HepG2 (cell line): ENCODE measurements around the gene OR52I2. TPM values are rescaled to one million over a fixed set of nuclear protein-coding genes. Genes with fewer than 3 reads are reported as not detected.

Experiments used
- ATAC-seq: fragments of 200-7000 bp; cut with Tn5 transposase; 3 replicates; pipeline ENCODE4 v1.9.1; 2020; ENCODE audit warnings: mild to moderate bottlenecking, moderate library complexity
- BruUV-seq: library from RNA; stranded (reverse); fragments of 400-500 nt; replicated peaks from 2 replicates; lab custom pipeline; 2021; lab: Mats Ljungman, UMichigan
- CTCF ChIA-PET: fragments of 300-600 bp; formaldehyde crosslinking; extraction: SDS; loops from one replicate; lab custom pipeline; 2021; ENCODE audit warnings: low total read pairs, inconsistent platforms, low intra/inter-chr PET ratio; lab: Yijun Ruan, JAX
- POLR2A ChIA-PET: fragments of 350-600 bp; sonication (Branson Sonifier 250); formaldehyde crosslinking; loops from one replicate; lab custom pipeline; 2020; ENCODE audit warnings: antibody characterized with exemption, inconsistent platforms; lab: Yijun Ruan, JAX
- DNase-seq: peaks from one replicate; pipeline ENCODE4 v3.0.0-alpha.2; 2015; ENCODE audit warnings: low spot score
- FAIRE-seq: peaks from 3 replicates; lab custom pipeline; 2011; peaks lifted over from hg19 to GRCh38; lab: Jason Lieb, UNC
- H2AFZ ChIP-seq: one replicate; pipeline ENCODE4 v1.6.1; 2011; ENCODE audit warnings: low read length, inconsistent platforms
- H3K27ac ChIP-seq: fragments of 300-600 bp; 3 replicates; pipeline ENCODE4 v1.8.0; 2011; ENCODE audit warnings: mixed run types, mild to moderate bottlenecking, mixed read lengths, low read length, inconsistent platforms; ENCODE audit not compliant: insufficient read depth; ENCODE audit errors: extremely low read length
- H3K27me3 ChIP-seq, 2 experiments: fragments of 200-600 bp in 1 of 2; 2 replicates in 1 of 2; 3 replicates in 1 of 2; pipeline versions ENCODE4 v1.6.0 to v1.8.0; 2011; ENCODE audit warnings: low read length in 2 of 2, mild to moderate bottlenecking in 2 of 2, moderate library complexity in 2 of 2, inconsistent platforms in 1 of 2; ENCODE audit not compliant: insufficient read depth in 2 of 2, control insufficient read depth in 1 of 2
- H3K36me3 ChIP-seq, 2 experiments: fragments of 200-600 bp in 1 of 2; replicated peaks in 1 of 2; 2 replicates in 1 of 2; 3 replicates in 1 of 2; pipeline versions ENCODE4 v1.5.1 to v1.8.0; 2011; ENCODE audit warnings: low read length in 2 of 2, inconsistent platforms in 1 of 2; ENCODE audit not compliant: insufficient read depth in 2 of 2, control insufficient read depth in 1 of 2
- H3K4me1 ChIP-seq: 2 replicates; pipeline ENCODE4 v1.5.1; 2012; ENCODE audit warnings: low read length, inconsistent platforms; ENCODE audit not compliant: insufficient read depth
- H3K4me2 ChIP-seq: 2 replicates; pipeline ENCODE4 v1.6.0; 2011; ENCODE audit warnings: low read depth, low read length, inconsistent platforms
- H3K4me3 ChIP-seq, 3 experiments: fragments of 200-600 bp in 1 of 3; sonication (generic), shearing (Covaris generic) in 1 of 3; replicated peaks in 1 of 3; 2 replicates each; pipeline ENCODE4 v1.5.1; 2011 to 2016; ENCODE audit warnings: low read length in 3 of 3, inconsistent platforms in 2 of 3, low read depth in 2 of 3, mild to moderate bottlenecking in 2 of 3, control low read depth in 1 of 3, mixed read lengths in 1 of 3; ENCODE audit not compliant: insufficient read depth in 1 of 3
- H3K79me2 ChIP-seq: one replicate; pipeline ENCODE4 v1.6.1; 2011; ENCODE audit warnings: low read length, inconsistent platforms; ENCODE audit not compliant: insufficient read depth
- H3K9ac ChIP-seq: 2 replicates; pipeline ENCODE4 v1.6.0; 2011; ENCODE audit warnings: mild to moderate bottlenecking, low read depth, low read length, inconsistent platforms; ENCODE audit not compliant: insufficient read depth
- H3K9me3 ChIP-seq: 2 replicates; pipeline ENCODE4 v1.5.1; 2012; ENCODE audit warnings: mild to moderate bottlenecking, low read length
- H4K20me1 ChIP-seq: 2 replicates; pipeline ENCODE4 v1.6.0; 2011; ENCODE audit warnings: inconsistent platforms, mild to moderate bottlenecking, low read length, moderate library complexity; ENCODE audit not compliant: insufficient read depth
- AKAP8 ChIP-seq: sonication (generic); formaldehyde crosslinking; IDR thresholded peaks from 2 replicates; pipeline ENCODE4 v1.5.1; 2020; ENCODE audit warnings: mild to moderate bottlenecking, missing genetic modification reagents
- MTA3 ChIP-seq: sonication (generic); formaldehyde crosslinking; IDR thresholded peaks from 2 replicates; pipeline ENCODE4 v1.4.0; 2020; ENCODE audit warnings: missing genetic modification reagents
- TCF12 ChIP-seq, 2 experiments: fragments of 450-650 bp in 1 of 2; sonication (generic) in 1 of 2; formaldehyde crosslinking in 1 of 2; IDR thresholded peaks; 2 replicates each; pipeline versions ENCODE4 v1.6.1 to v1.8.0; 2017 to 2022; ENCODE audit warnings: antibody characterized with exemption in 1 of 2, mild to moderate bottlenecking in 1 of 2, missing genetic modification reagents in 1 of 2, moderate library complexity in 1 of 2
- THYN1 ChIP-seq: sonication (generic); formaldehyde crosslinking; IDR thresholded peaks from 2 replicates; pipeline ENCODE4 v1.8.1; 2023; ENCODE audit warnings: low read depth, mild to moderate bottlenecking, moderate library complexity, missing genetic modification reagents, borderline replicate concordance
- TSC22D2 ChIP-seq: sonication (generic); formaldehyde crosslinking; IDR thresholded peaks from 2 replicates; pipeline ENCODE4 v1.5.1; 2020; ENCODE audit warnings: missing genetic modification reagents, mild to moderate bottlenecking, borderline replicate concordance
- U2AF1 ChIP-seq: fragments of 200-400 bp; formaldehyde crosslinking; optimal IDR thresholded peaks from 2 replicates; pipeline ENCODE3; 2017; ENCODE audit warnings: mild to moderate bottlenecking, low read depth, low read length
- ZFYVE20 ChIP-seq: sonication (generic); formaldehyde crosslinking; IDR thresholded peaks from 2 replicates; pipeline ENCODE4 v1.8.0; 2023; ENCODE audit warnings: low read depth, mild to moderate bottlenecking, moderate library complexity, missing genetic modification reagents, borderline replicate concordance
- WGBS: methylation state at CpG from one replicate; pipeline ENCODE4 v1.1.6; 2017; ENCODE audit warnings: low lambda C conversion rate; 5-methylcytosine and 5-hydroxymethylcytosine counted together
- in situ Hi-C: cut with HindIII; loops from 2 replicates; pipeline ENCODE4 v1.10.0; 2017; ENCODE audit warnings: low pct_unique_long_range_greater_than_20kb; ENCODE audit not compliant: extremely low pct_ligation_motif_present
- intact Hi-C: fragments of 100-400 bp; cut with micrococcal nuclease; formaldehyde crosslinking; loops from one replicate; pipeline ENCODE4 v1.10.0; 2022; ENCODE audit not compliant: unreplicated experiment
- polyA plus RNA-seq, 8 experiments: library from polyadenylated mRNA; depleted of rRNA in 3 of 8; stranded (reverse) in 7 of 8; unstranded in 1 of 8; fragments of >200 nt; fragmentation: Illumina TruSeq in 4 of 8; extraction: Trizol in 4 of 8; gene quantifications; 2 replicates each; pipeline versions ENCODE4 v1.2.1 to v1.2.3, GENCODE V29; 2011 to 2016; ENCODE audit warnings: low read depth in 4 of 8, missing spikeins in 1 of 8, mixed read lengths in 1 of 8; ENCODE audit not compliant: insufficient read depth in 1 of 8
- total RNA-seq, 5 experiments: library from RNA; depleted of rRNA; stranded (reverse); fragments of >200 nt; fragmentation: Illumina TruSeq; extraction: Trizol; gene quantifications; 2 replicates each; pipeline ENCODE4 v1.2.3, GENCODE V29; 2016; ENCODE audit warnings: low read depth in 1 of 5
- TF ChIP-seq, protein P1 (sequence below): sonication (generic); formaldehyde crosslinking; conservative IDR thresholded peaks from 2 replicates; pipeline ENCODE4 v1.4.0; 2020; ENCODE audit warnings: mild to moderate bottlenecking, missing genetic modification reagents, moderate library complexity
- TF ChIP-seq, protein P2 (sequence below): sonication (generic); formaldehyde crosslinking; IDR thresholded peaks from 2 replicates; pipeline ENCODE4 v1.5.1; 2020; ENCODE audit warnings: mild to moderate bottlenecking, missing genetic modification reagents, borderline replicate concordance

The OR52I2 gene
- total and polyA plus RNA-seq, 2 of the 13 experiments (the other 11 are each of a cell fraction or from before 2014, with no cell fraction given): not detected

GRCh38 chr11:4639931-4640330 is 58.4 kb downstream of the OR52I2 start:
- CTCF ChIA-PET: no interaction called here
- intact Hi-C loops: no loop called here
- no TSS peak for BruUV-seq

More at GRCh38 chr11:4639931-4640330, 58.4 kb downstream of the OR52I2 start:
- Histone ChIP-seq H3K79me2 (no peaks in the 10 kb centered on the region), H3K27me3 (peaks cover 0 to 35% of the 10 kb centered on the region in 2 experiments), H3K9me3 (no peaks in the 10 kb centered on the region), H3K36me3 (no peaks in the 10 kb centered on the region), H3K9ac (no peak overlapping the region), H3K27ac (no peak overlapping the region), H3K4me2 (no peak overlapping the region), H2AFZ (no peak overlapping the region), H3K4me3 (no peak overlapping the region), H3K4me1 (no peaks in the 10 kb centered on the region), H4K20me1 (peaks cover 6% of the 10 kb centered on the region; the same call in 1 of the 2 replicates)
- WGBS: 0% methylated on average over 5 of the region's 6 CpGs
- DNase-seq (no peak), FAIRE-seq (no peak), ATAC-seq (no peak)
- POLR2A ChIA-PET: no interaction called here
- in situ Hi-C loops: loop anchor here (5.0 kb wide), 1 partner anchor 367 kb away; no protein-coding TSS in a partner anchor
- TF ChIP-seq AKAP8 (CRISPR knock-in tag): no peak
- no peak for TF ChIP-seq TCF12 (IDR thresholded peaks at IDR 0.05)
- no peak for TF ChIP-seq TCF12 (CRISPR knock-in tag; IDR thresholded peaks at IDR 0.05)
- TF ChIP-seq, protein P1, sequence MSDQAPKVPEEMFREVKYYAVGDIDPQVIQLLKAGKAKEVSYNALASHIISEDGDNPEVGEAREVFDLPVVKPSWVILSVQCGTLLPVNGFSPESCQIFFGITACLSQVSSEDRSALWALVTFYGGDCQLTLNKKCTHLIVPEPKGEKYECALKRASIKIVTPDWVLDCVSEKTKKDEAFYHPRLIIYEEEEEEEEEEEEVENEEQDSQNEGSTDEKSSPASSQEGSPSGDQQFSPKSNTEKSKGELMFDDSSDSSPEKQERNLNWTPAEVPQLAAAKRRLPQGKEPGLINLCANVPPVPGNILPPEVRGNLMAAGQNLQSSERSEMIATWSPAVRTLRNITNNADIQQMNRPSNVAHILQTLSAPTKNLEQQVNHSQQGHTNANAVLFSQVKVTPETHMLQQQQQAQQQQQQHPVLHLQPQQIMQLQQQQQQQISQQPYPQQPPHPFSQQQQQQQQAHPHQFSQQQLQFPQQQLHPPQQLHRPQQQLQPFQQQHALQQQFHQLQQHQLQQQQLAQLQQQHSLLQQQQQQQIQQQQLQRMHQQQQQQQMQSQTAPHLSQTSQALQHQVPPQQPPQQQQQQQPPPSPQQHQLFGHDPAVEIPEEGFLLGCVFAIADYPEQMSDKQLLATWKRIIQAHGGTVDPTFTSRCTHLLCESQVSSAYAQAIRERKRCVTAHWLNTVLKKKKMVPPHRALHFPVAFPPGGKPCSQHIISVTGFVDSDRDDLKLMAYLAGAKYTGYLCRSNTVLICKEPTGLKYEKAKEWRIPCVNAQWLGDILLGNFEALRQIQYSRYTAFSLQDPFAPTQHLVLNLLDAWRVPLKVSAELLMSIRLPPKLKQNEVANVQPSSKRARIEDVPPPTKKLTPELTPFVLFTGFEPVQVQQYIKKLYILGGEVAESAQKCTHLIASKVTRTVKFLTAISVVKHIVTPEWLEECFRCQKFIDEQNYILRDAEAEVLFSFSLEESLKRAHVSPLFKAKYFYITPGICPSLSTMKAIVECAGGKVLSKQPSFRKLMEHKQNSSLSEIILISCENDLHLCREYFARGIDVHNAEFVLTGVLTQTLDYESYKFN (CRISPR knock-in tag): no peak
- TF ChIP-seq THYN1 (CRISPR knock-in tag): no peak
- TF ChIP-seq TSC22D2 (CRISPR knock-in tag): no peak
- no peak for TF ChIP-seq MTA3 (CRISPR knock-in tag)
- no peak for TF ChIP-seq U2AF1
- TF ChIP-seq ZFYVE20: no peak
- TF ChIP-seq, protein P2, sequence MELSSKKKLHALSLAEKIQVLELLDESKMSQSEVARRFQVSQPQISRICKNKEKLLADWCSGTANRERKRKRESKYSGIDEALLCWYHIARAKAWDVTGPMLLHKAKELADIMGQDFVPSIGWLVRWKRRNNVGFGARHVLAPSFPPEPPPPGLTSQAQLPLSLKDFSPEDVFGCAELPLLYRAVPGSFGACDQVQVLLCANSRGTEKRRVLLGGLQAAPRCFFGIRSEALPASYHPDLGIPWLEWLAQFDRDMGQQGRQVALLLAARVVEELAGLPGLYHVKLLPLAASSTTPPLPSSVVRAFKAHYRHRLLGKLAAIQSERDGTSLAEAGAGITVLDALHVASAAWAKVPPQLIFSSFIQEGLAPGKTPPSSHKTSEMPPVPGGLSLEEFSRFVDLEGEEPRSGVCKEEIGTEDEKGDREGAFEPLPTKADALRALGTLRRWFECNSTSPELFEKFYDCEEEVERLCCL (CRISPR knock-in tag): no peak
